ENCODE measurements around the gene TMEM52.
"Not testable (repeated sequence)": the region's sequence is repeated elsewhere in the genome, so short reads cannot be mapped to it uniquely, and the experiment has no call there.

The TMEM52 gene

DNA sequence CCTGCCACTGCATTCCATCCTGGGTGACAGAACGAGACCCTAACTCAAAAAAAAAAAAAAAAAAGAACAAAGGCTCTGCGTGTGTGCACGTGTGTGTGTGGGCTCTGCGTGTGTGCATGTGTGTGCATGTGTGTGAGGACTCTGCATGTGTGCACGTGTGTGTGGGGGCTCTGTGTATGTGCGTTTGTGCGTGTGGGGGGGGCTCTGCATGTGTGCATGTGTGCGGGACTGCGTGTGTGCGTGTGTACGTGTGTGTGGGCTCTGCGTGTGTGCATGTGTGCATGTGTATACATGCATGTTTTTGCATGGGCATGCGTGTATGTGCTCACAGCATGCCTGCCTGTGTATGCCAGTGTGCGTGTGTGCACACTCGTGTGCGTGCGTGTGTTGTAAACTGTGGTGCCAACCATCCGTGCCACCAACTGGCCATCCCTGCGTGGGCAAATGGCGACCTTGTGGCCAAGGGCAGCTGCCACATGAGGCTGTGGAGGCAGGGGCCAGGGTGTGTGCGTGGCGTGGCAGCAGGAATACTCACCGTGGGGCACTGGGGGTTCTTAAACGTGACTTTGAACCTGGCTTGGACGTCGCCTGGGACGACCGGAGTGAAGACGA lies 26.8 kb upstream of the TMEM52 start:
- no peak for DNase-seq

- peak; percentile 68 for DNase-seq
These were observed 24.9 kb upstream of the TMEM52 start for GRCh38 chr1:1943834-1944570.

DNA sequence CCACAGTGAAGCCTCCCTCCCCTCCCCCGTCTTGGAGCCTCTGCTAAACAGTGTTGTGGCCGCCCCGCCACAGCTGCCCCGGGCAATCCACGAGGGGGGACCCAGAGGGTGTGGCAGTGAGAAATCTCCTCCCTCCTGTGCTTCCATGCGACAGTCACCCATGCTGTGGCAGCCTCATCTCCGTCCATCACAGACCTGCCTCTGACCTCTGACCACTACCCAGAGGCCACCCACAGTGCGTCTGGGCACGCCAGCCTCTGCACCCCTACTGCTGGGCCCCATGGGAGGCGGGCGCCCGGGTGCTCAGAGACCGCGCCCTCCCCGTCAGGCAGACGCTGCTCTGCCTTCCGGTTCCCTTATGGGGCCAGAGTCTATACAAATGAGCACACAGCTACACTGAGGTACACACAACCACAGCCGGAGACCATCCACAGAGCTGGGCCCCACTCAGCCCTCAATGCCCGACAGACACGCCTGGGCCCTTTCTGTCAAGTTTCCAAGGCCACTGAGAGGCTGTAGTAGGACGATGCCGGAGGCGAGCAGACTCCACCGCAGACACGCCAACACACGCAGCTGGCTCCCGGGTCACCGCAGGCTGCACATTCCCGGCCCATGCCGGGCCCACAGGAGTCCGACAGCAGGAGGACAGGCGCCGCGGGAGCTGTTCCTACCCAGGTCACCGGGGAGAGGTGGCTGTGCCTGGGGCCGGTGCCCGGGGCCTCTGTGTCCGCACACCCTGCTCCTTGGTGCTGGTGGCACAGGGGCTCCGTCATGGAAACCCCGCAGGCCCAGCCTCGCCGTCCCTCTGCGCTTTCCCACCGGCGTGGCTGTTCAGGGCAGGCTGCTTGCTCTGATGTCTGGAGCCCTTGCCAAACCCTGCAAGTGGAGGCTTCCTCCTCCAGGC lies 23.9 kb upstream of the TMEM52 start:
- DNase-seq = no peak

DNA sequence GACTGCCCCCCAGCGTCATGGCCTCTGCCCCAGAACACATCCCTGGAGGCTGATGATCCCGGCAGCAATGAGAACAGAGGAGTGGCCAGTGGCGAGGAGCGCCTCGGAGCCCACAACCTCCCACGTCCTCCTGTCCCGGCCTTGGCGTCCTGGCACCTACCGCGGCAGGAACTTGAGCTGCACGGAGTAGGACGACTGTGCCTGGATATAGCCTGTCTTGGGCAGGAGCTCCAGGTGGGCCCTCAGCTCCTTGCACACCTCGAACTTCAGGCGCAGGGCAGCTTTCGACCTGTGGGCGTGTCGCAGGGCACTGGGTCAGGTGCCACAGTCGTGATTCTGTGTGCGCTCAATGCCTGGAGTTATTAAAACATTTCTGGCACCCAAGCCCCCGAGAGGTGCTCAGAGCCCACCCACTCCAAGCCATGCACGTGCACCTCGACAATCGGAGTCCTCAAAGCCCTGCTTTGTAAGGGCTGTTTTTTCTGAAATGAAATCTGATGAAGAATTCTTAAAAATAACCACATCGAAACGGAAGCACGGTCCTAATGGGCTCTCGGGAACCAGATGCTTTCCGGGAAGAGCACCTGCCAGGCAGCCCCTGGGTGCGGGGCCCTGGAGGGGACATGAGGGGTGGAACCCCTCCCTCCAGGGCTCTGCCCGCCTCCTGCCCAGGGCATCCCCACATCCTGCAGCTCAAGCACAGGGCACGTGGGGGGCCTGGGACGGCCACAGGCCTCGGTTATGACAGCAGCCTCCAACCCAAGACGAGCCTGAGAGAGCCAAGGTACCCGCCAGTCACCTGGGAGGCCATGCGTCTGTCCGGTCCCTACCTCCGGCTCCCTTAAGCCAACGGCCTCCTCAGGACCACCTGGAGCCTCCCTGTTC lies 23.0 kb upstream of the TMEM52 start:
- DNase-seq = no peak

DNA sequence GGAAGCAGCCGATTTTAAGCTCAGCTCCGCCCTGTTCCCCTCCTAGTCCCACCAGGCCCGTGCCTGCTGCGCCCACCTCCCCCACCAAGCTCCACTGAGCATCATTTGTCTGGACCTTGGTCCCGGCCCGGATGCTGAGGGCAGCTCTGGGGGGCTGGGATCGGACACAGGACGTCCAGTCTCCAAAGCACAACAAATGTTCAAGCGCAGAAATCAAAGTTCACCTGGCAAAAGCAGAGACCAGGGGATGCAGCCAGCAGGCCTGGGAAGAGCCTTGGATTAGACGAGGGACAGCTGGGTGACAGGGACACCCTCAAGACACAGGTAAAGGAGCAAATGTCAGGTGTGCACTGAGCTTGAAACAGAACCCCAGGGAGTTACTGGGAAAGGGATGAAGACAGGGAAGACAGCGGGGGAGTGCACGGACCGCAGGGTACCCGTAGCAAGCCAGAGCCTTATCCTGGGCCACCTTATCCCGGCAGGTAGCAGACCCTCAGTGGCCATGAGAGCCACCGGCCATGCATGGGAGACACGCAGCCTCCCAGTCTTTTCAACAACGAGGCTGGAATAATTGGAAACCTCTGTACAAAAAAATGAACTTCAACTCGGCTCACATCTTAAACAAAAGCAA lies 22.2 kb upstream of the TMEM52 start:
- DNase-seq = no peak

- no peak for DNase-seq
These were observed 21.0 kb upstream of the TMEM52 start for GRCh38 chr1:1940123-1940425.

GRCh38 chr1:1939296-1940122 lies 20.4 kb upstream of the TMEM52 start:
- no peak for DNase-seq

GRCh38 chr1:1938613-1939295 lies 19.7 kb upstream of the TMEM52 start:
- no peak for DNase-seq

DNA sequence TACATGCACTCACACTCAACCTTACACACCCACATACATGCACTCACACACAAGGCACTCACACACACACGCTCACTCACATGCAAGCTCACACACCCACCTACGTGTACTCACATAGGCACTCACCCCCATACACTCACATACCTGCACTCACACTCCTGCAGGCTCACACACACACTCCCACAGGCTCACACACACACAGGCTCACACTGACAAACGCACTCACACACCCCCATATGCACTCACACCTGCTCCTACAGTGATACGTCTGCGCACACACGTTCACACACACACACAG lies 19.1 kb upstream of the TMEM52 start:
- DNase-seq = no peak

DNA sequence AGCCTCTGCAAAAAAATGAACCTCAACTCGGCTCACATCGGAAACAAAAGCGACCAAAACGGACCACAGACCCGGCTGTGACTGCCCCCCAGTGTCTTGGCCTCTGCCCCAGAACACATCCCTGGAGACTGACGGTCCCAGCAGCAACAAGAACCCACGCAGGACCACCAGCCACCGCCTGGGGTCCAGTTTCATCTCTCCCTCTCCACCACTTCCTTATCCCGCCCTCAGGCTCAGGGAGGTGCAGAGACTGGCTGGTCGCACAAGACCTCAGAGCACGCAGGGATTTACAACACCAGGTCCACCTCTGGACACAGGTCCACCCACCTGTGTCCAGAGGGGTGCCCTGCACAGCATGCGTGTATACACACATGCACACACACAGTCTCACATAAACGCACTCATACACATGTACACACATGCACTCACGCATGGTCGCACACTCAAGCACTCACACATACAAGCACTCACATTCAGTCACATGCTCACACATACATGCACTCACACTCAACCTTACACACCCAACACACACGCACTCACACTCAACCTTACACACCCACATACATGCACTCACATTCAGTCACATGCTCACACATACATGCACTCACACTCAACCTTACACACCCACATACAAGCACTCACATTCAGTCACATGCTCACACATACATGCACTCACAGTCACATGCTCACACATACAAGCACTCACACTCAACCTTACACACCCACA lies 18.6 kb upstream of the TMEM52 start:
- DNase-seq = no peak

DNA sequence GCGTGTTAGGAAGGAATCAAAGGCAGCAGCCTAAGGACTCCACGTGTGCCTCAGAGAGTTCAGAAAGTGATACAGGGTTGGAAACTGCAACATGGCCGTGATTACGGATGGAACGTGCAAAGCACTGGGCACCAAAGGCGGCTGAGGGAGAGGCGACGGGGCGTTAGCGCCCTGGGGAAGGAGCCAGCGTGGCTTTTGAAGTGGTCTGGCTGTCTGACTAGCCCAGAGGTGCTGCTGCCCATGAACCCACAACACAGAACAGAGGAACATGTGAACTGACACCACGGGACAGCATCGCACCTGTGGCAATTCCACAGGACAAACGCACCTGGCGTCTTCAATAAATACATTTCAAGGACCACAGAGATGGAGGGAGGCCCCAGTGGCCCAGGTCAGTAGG lies 18.0 kb upstream of the TMEM52 start:
- no peak for DNase-seq

- DNase-seq = not testable (repeated sequence)
These were observed 15.8 kb upstream of the TMEM52 start for GRCh38 chr1:1934848-1935247.

DNA sequence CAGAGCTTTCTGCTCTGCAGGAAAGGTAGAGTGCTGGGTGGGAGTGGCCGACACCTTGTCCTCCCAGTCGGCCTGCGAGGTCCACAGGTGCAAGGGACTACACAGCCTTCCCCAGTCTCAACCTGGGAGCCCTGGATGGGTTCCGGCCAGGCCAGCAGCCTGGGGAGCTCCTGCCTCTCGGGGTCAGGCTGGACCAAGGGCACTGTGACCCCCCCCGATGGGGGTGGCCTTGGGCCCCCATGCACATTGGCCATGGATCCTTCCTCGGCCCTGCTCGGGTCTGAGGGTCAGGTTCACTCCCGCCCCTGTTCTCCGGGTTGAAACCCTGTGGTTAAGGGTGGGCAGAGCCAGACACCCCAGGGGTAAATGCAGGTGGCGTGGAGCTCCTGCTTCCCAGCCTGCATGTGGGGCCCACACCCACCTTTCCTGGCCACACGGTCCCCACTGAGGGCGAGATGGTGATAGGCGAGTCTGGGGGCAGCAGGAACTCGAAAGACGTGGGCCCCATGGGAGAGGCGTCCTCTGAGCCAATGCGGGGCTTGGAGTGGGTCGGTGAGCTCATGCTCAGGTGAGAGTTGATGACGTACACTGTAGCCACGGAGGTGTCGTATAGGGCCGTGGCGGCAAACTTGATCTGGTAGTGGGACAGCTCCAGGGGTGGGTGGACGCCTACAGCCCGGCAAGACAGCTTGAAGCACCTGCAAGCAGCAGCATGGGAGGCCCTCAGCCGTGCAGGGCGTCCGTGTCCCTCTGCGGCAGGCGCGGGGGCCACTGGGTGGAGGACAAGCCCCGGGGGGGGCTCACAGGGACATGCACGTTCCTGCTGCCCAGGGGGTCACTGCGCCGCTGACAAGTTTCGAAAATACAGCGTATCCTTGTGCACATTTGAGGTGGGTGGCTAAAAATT lies 10.8 kb upstream of the TMEM52 start:
- DNase-seq = no peak

DNA sequence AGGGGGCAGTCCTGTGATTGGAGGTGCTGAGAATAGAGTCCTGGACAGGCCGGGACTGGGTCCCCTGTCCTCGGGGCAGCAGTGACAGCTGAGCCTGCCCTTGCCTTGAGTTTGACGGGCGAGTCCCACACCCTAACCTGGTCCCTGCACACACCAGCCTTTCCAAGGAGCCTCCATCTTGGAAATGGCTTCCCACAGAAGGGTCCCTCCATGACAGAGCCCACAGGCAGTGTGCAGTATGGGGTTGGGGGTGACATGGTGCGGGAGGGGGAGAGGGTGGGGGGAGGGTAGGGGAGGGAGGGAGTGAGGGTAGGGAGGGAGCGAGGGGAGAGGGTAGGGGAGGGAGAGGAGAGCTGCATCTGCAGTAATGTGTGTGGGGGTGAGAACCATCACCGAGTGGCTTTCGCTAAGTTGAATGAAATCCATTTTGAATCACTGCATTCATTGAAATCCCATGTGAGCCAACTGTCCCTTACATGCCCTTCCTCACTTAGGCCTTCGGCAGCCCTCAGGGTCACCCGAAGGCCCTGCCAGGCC lies 10.1 kb upstream of the TMEM52 start:
- DNase-seq = no peak

DNA sequence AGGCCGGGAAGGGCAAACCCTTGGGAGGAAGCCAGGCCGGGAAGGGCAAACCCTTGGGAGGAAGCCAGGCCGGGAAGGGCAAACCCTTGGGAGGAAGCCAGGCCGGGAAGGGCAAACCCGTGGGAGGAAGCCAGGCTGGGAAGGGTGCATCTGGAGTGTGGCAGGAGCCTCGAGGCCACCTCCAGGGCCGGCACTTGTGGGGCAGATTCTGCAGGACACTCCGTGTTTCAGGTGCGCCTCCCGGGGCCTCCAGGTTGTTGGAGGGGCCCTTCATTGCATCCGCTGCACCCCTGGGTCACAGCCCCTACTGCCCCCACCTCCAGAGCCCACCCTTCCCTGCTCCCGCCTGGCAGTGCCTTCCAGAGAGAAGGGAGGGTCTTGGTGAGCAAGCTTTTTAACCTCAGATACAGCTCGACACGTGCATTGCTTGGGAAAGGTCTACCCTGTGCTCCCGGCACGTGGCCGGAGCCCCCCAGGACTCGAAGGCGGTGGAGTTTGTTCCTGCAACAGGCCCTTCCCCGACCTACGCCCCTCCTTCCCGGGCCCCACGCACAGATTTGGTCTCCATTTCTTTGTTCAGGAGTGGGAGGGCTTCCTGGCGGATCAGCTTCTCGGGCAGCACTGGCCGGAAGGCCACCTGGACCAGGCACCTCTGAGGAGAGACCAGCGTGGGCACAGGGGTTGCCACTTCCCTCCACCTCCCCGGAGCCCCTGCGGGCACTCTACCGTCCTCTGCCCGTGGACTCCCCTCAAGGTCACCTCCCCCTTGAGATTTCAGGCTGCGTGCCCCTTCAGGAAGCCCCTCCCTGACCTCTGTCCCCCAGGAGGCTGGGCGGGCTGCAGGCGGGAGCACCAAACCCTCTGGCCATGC lies 9.4 kb upstream of the TMEM52 start:
- no peak for DNase-seq

- no peak for DNase-seq
These were observed 8.7 kb upstream of the TMEM52 start for GRCh38 chr1:1927751-1928150.

GRCh38 chr1:1926886-1927660 lies 8.0 kb upstream of the TMEM52 start:
- no peak for DNase-seq
